IMR-90 (cell line): ENCODE data around the gene UBL4A. TPM values are rescaled to one million over a fixed set of nuclear protein-coding genes. Genes with fewer than 3 reads are reported as not detected.

Experiments
- ATAC-seq: fragments of 200-7000 bp; cut with Tn5 transposase; 2 replicates; pipeline ENCODE4 v1.9.1; 2020; ENCODE audit warnings: low read depth, mild to moderate bottlenecking, moderate library complexity
- BruUV-seq: library from RNA; stranded (reverse); fragments of 400-500 nt; replicated peaks from 2 replicates; lab custom pipeline; 2021; lab: Mats Ljungman, UMichigan
- CTCF ChIA-PET: fragments of 300-600 bp; formaldehyde crosslinking; extraction: SDS; loops from one replicate; lab custom pipeline; 2021; ENCODE audit warnings: antibody characterized with exemption; lab: Yijun Ruan, JAX
- POLR2A ChIA-PET: fragments of 300-600 bp; sonication (Branson Sonifier 250); formaldehyde crosslinking; loops from one replicate; lab custom pipeline; 2022; ENCODE audit warnings: antibody characterized with exemption; ENCODE audit not compliant: unreplicated experiment; lab: Charles Lee
- DNase-seq: peaks from one replicate; pipeline ENCODE4 v3.0.0; 2013
- H2AFZ ChIP-seq: replicated peaks from 2 replicates; pipeline ENCODE3; 2013; ENCODE audit warnings: low read length, mild to moderate bottlenecking; ENCODE audit not compliant: poor library complexity
- H2AK5ac ChIP-seq: 2 replicates; pipeline ENCODE4 v1.6.1; 2013; ENCODE audit warnings: low read depth, low read length, inconsistent platforms
- H2AK9ac ChIP-seq: replicated peaks from 2 replicates; pipeline ENCODE3; 2013; ENCODE audit warnings: mild to moderate bottlenecking, low read depth, low read length, moderate library complexity; ENCODE audit not compliant: poor library complexity
- H2BK120ac ChIP-seq: 2 replicates; pipeline ENCODE4 v1.6.1; 2013; ENCODE audit warnings: low read depth, low read length, inconsistent platforms
- H2BK15ac ChIP-seq: 3 replicates; pipeline ENCODE4 v1.6.1; 2013; ENCODE audit warnings: low read depth, low read length, inconsistent platforms
- H2BK20ac ChIP-seq: 2 replicates; pipeline ENCODE4 v1.6.1; 2013; ENCODE audit warnings: low read depth, mild to moderate bottlenecking, inconsistent platforms, low read length, moderate library complexity
- H2BK5ac ChIP-seq: 2 replicates; pipeline ENCODE4 v1.6.1; 2013; ENCODE audit warnings: mild to moderate bottlenecking, low read depth, low read length, inconsistent platforms; ENCODE audit not compliant: poor library complexity, severe bottlenecking
- H3K14ac ChIP-seq: replicated peaks from 2 replicates; pipeline ENCODE4 v1.6.1; 2013; ENCODE audit warnings: low read depth, low read length, inconsistent platforms
- H3K18ac ChIP-seq: 2 replicates; pipeline ENCODE4 v1.6.1; 2013; ENCODE audit warnings: low read depth, low read length, control low read depth
- H3K23ac ChIP-seq: 2 replicates; pipeline ENCODE4 v1.6.1; 2013; ENCODE audit warnings: low read depth, low read length, inconsistent platforms
- H3K27ac ChIP-seq: 2 replicates; pipeline ENCODE4 v1.5.1; 2013; ENCODE audit warnings: mild to moderate bottlenecking, control low read depth, low read length; ENCODE audit not compliant: insufficient read depth
- H3K27me3 ChIP-seq: 2 replicates; pipeline ENCODE4 v1.6.1; 2013; ENCODE audit warnings: low read length; ENCODE audit not compliant: control insufficient read depth, insufficient read depth
- H3K36me3 ChIP-seq: 2 replicates; pipeline ENCODE4 v1.6.1; 2013; ENCODE audit warnings: low read length, mixed read lengths; ENCODE audit not compliant: control insufficient read depth, insufficient read depth
- H3K4ac ChIP-seq: 2 replicates; pipeline ENCODE4 v1.6.1; 2013; ENCODE audit warnings: low read depth, low read length, inconsistent platforms
- H3K4me1 ChIP-seq: 2 replicates; pipeline ENCODE4 v1.6.1; 2013; ENCODE audit warnings: low read length, mixed read lengths; ENCODE audit not compliant: control insufficient read depth, insufficient read depth
- H3K4me2 ChIP-seq: 2 replicates; pipeline ENCODE4 v1.6.1; 2013; ENCODE audit warnings: low read depth, mild to moderate bottlenecking, control low read depth, low read length, moderate library complexity
- H3K4me3 ChIP-seq: 2 replicates; pipeline ENCODE4 v1.5.1; 2013; ENCODE audit warnings: low read depth, mild to moderate bottlenecking, control low read depth, low read length, moderate library complexity; ENCODE audit not compliant: insufficient read depth
- H3K56ac ChIP-seq: 2 replicates; pipeline ENCODE4 v1.6.1; 2013; ENCODE audit warnings: low read length, inconsistent platforms; ENCODE audit not compliant: insufficient read depth; ENCODE audit errors: extremely low read depth
- H3K79me1 ChIP-seq, 2 experiments: 2 replicates each; pipeline ENCODE4 v1.6.1; 2013; ENCODE audit warnings: low read length in 2 of 2, inconsistent platforms in 1 of 2, low read depth in 1 of 2
- H3K9ac ChIP-seq: 2 replicates; pipeline ENCODE4 v1.6.1; 2013; ENCODE audit warnings: low read depth, low read length, control low read depth
- H3K9me1 ChIP-seq: 2 replicates; pipeline ENCODE4 v1.6.1; 2013; ENCODE audit warnings: low read length, inconsistent platforms; ENCODE audit not compliant: insufficient read depth
- H3K9me3 ChIP-seq: 2 replicates; pipeline ENCODE4 v1.6.1; 2013; ENCODE audit warnings: low read length; ENCODE audit not compliant: control insufficient read depth, insufficient read depth
- H4K20me1 ChIP-seq: 2 replicates; pipeline ENCODE4 v1.6.1; 2013; ENCODE audit warnings: low read length, inconsistent platforms; ENCODE audit not compliant: insufficient read depth
- H4K5ac ChIP-seq: 2 replicates; pipeline ENCODE4 v1.6.1; 2013; ENCODE audit warnings: mild to moderate bottlenecking, low read depth, low read length, control low read depth
- H4K8ac ChIP-seq, 2 experiments: 2 replicates each; pipeline ENCODE4 v1.6.1; 2013; ENCODE audit warnings: low read depth in 2 of 2, low read length in 2 of 2, control low read depth in 1 of 2, inconsistent platforms in 1 of 2
- H4K91ac ChIP-seq: 2 replicates; pipeline ENCODE4 v1.6.1; 2013; ENCODE audit warnings: low read depth, low read length, inconsistent platforms; ENCODE audit not compliant: insufficient read depth
- BHLHE40 ChIP-seq: fragments of 150-350 bp; IDR thresholded peaks from 2 replicates; pipeline ENCODE4 v1.6.1; 2016; ENCODE audit warnings: mild to moderate bottlenecking, low read depth, low read length
- CEBPB ChIP-seq: IDR thresholded peaks from 2 replicates; pipeline ENCODE4 v1.6.1; 2012; ENCODE audit warnings: low read depth, low read length, improper control_type of control experiment
- CHD1 ChIP-seq: IDR thresholded peaks from 2 replicates; pipeline ENCODE4 v1.6.1; 2012; ENCODE audit warnings: low read depth, low read length, improper control_type of control experiment
- FOS ChIP-seq: fragments of 150-350 bp; IDR thresholded peaks from 2 replicates; pipeline ENCODE4 v1.6.1; 2016; ENCODE audit warnings: low read depth, low read length
- MAFK ChIP-seq: IDR thresholded peaks from 2 replicates; pipeline ENCODE4 v1.6.1; 2012; ENCODE audit warnings: low read depth, low read length, improper control_type of control experiment
- MAZ ChIP-seq: IDR thresholded peaks from 2 replicates; pipeline ENCODE4 v1.6.1; 2012; ENCODE audit warnings: low read depth, mild to moderate bottlenecking, low read length, improper control_type of control experiment, moderate library complexity, borderline replicate concordance
- MXI1 ChIP-seq: IDR thresholded peaks from 2 replicates; pipeline ENCODE4 v1.6.1; 2012; ENCODE audit warnings: low read depth, mild to moderate bottlenecking, low read length, moderate library complexity, borderline replicate concordance
- NFE2L2 ChIP-seq: fragments of 150-350 bp; IDR thresholded peaks from 2 replicates; pipeline ENCODE4 v1.6.1; 2016; ENCODE audit warnings: low read depth, mild to moderate bottlenecking, low read length
- RCOR1 ChIP-seq: IDR thresholded peaks from 2 replicates; pipeline ENCODE4 v1.6.1; 2012; ENCODE audit warnings: mild to moderate bottlenecking, low read length, improper control_type of control experiment; ENCODE audit not compliant: insufficient replicate concordance
- RFX5 ChIP-seq: IDR thresholded peaks from 2 replicates; pipeline ENCODE4 v1.8.0; 2012; ENCODE audit warnings: low read depth, mild to moderate bottlenecking, low read length, moderate library complexity
- WGBS, 2 experiments: methylation state at CpG; one replicate each; pipeline versions ENCODE4 v1.1.5 to v1.1.7; 2013; ENCODE audit warnings: missing lambda C conversion rate in 2 of 2; ENCODE audit not compliant: insufficient read length in 1 of 2; ENCODE audit errors: extremely low coverage in 2 of 2; 5-methylcytosine and 5-hydroxymethylcytosine counted together
- dilution Hi-C: fragments of 300-500 bp; cut with HindIII; formaldehyde crosslinking; loops from one replicate; pipeline ENCODE4 v1.14.3; 2018; ENCODE audit warnings: low sequenced_read_pairs; ENCODE audit not compliant: unreplicated experiment
- in situ Hi-C: fragments of 300-500 bp; cut with MboI; formaldehyde crosslinking; loops from 3 replicates; pipeline ENCODE4 v1.14.3; 2019; ENCODE audit warnings: low sequenced_read_pairs, inconsistent platforms, mixed read lengths
- intact Hi-C: fragments of 100-400 bp; cut with micrococcal nuclease; formaldehyde crosslinking; loops from 2 replicates; pipeline ENCODE4 v1.10.0; 2022
- polyA plus RNA-seq, 3 experiments: library from polyadenylated mRNA; depleted of rRNA; stranded (reverse); fragments of >200 nt; gene quantifications; 2 replicates each; pipeline ENCODE4 v1.2.3, GENCODE V29; 2012; ENCODE audit warnings: low replicate concordance in 1 of 3
- total RNA-seq: library from RNA; depleted of rRNA; stranded (reverse); fragments of >200 nt; gene quantifications from 2 replicates; pipeline ENCODE4 v1.2.3, GENCODE V29; 2012
- TF ChIP-seq, protein P1 (sequence below): fragments of 150-350 bp; IDR thresholded peaks from 2 replicates; pipeline ENCODE4 v1.6.1; 2017; ENCODE audit warnings: mild to moderate bottlenecking, antibody characterized with exemption, low read length, low read depth
- TF ChIP-seq, protein P2 (sequence below): fragments of 150-350 bp; IDR thresholded peaks from 2 replicates; pipeline ENCODE4 v1.6.1; 2016; ENCODE audit warnings: low read depth, mild to moderate bottlenecking, low read length, moderate library complexity, borderline replicate concordance
- TF ChIP-seq, protein P3 (sequence below): conservative IDR thresholded peaks from 2 replicates; pipeline ENCODE4 v1.5.1; 2012; ENCODE audit warnings: mild to moderate bottlenecking, low read depth, low read length, improper control_type of control experiment

Gene UBL4A
- total and polyA plus RNA-seq, 2 of the 4 experiments (the other 2 are of a cell fraction), result 24.6 to 28.3 TPM

DNA sequence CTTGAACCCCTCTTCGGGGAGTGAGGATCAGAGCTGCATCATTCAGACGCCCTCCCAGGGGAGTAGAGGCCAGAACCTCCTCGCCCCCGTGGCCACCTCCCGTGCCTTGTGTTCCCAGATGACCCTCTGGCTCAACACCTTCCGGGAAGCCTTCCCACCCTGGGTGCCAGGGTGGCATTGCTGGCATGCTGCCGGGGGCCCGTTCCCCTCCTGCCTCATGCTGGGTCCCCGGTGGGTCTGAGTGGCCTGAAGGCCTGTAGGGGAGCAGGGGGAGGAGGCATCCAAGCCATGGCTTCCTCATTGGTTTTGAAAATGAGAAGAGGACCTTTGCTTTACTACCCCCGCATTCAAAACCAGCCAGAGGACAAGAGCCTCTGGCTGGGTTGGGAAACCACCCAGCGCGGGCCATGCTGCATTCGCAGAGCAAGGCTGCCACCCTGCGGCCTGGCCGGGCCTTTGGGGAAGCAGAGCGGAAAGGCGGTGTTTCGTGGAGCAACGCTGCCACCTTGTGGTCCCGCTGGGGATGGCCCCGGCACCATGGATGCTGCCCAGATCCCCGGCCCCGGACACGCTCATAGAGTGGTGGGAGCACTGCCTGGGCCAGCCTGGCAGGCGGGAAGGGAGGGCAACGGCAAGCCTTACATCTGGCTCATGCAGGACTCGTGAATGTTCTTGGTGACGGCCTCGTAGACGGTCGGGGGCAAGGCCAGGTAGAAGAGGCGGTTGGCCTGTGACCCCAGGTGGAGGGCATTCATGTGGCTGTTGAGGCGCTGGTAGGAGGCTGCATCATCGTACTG is 48.3 kb upstream of the UBL4A start:
- H3K4me1 ChIP-seq, result peaks cover 2% of the 10 kb centered on the region; the same call in 1 of the 2 replicates
- CTCF ChIA-PET, result no interaction called here
- H4K91ac ChIP-seq, result no peak overlapping the region; the same call in 1 of the 2 replicates
- H3K56ac ChIP-seq, result no peak overlapping the region
- no peak overlapping the region for H3K4me3 ChIP-seq
- no peak overlapping the region for H2BK20ac ChIP-seq
- POLR2A ChIA-PET, result no interaction called here
- no peaks in the 10 kb centered on the region for H3K9me1 ChIP-seq
- H2AK9ac ChIP-seq, result peak overlapping the region; percentile 93
- WGBS, 2 experiments, result 22% methylated on average over 16 of the region's 34 CpGs; no CpG with 5 or more reads in 1 of the 2 experiments
- H3K27ac ChIP-seq, result peak overlapping the region; percentile 23; the same call in 1 of the 2 replicates
- peaks cover 0 to 21% of the 10 kb centered on the region in 2 experiments; a peak in 2 of 4 replicates for H3K79me1 ChIP-seq
- H3K9me3 ChIP-seq, result no peaks in the 10 kb centered on the region
- no TSS peak for BruUV-seq
- DNase-seq (peak; percentile 79), ATAC-seq (peak; percentile 83)
- H3K4me2 ChIP-seq, result no peak overlapping the region
- no peak overlapping the region for H2AK5ac ChIP-seq
- intact Hi-C loops, result loop anchor here (5.0 kb wide), 2 partner anchors 122 to 162 kb away; partner anchors contain the start of genes FLNA and TAFAZZIN
- no peak overlapping the region for H4K5ac ChIP-seq
- peak overlapping the region in 1 of 2 experiments; percentile 48; a peak in 1 of 4 replicates for H4K8ac ChIP-seq
- H2BK120ac ChIP-seq, result no peak overlapping the region
- no peak overlapping the region for H3K14ac ChIP-seq
- H3K4ac ChIP-seq, result no peak overlapping the region; the same call in 1 of the 2 replicates
- peak overlapping the region; percentile 61 for H2BK5ac ChIP-seq
- H4K20me1 ChIP-seq, result peaks cover 12% of the 10 kb centered on the region
- no peaks in the 10 kb centered on the region for H3K27me3 ChIP-seq
- H2BK15ac ChIP-seq, result no peak overlapping the region
- peak overlapping the region; percentile 81 for H2AFZ ChIP-seq
- in situ Hi-C loops, result loop anchor here (25.0 kb wide), 1 partner anchor 1572 kb away; no protein-coding TSS in a partner anchor
- no peak overlapping the region for H3K9ac ChIP-seq
- H3K36me3 ChIP-seq, result peaks cover 54% of the 10 kb centered on the region
- no peak overlapping the region for H3K18ac ChIP-seq
- no peak overlapping the region for H3K23ac ChIP-seq
- dilution Hi-C loops, result no loop called here
- TF ChIP-seq MAZ (no peak), FOS (no peak), CEBPB (peak; percentile 77), RFX5 (no peak), MXI1 (peak; percentile 82; the same call in 1 of the 2 replicates), CHD1 (no peak), BHLHE40 (no peak), RCOR1 (no peak), NFE2L2 (no peak), MAFK (no peak)
- TF ChIP-seq, protein P1, sequence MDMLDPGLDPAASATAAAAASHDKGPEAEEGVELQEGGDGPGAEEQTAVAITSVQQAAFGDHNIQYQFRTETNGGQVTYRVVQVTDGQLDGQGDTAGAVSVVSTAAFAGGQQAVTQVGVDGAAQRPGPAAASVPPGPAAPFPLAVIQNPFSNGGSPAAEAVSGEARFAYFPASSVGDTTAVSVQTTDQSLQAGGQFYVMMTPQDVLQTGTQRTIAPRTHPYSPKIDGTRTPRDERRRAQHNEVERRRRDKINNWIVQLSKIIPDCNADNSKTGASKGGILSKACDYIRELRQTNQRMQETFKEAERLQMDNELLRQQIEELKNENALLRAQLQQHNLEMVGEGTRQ, result 0 out of 2 replicates have a peak, but pooled peaks have one; percentile 22
- TF ChIP-seq, protein P2, sequence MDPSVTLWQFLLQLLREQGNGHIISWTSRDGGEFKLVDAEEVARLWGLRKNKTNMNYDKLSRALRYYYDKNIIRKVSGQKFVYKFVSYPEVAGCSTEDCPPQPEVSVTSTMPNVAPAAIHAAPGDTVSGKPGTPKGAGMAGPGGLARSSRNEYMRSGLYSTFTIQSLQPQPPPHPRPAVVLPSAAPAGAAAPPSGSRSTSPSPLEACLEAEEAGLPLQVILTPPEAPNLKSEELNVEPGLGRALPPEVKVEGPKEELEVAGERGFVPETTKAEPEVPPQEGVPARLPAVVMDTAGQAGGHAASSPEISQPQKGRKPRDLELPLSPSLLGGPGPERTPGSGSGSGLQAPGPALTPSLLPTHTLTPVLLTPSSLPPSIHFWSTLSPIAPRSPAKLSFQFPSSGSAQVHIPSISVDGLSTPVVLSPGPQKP, result no peak
- TF ChIP-seq, protein P3, sequence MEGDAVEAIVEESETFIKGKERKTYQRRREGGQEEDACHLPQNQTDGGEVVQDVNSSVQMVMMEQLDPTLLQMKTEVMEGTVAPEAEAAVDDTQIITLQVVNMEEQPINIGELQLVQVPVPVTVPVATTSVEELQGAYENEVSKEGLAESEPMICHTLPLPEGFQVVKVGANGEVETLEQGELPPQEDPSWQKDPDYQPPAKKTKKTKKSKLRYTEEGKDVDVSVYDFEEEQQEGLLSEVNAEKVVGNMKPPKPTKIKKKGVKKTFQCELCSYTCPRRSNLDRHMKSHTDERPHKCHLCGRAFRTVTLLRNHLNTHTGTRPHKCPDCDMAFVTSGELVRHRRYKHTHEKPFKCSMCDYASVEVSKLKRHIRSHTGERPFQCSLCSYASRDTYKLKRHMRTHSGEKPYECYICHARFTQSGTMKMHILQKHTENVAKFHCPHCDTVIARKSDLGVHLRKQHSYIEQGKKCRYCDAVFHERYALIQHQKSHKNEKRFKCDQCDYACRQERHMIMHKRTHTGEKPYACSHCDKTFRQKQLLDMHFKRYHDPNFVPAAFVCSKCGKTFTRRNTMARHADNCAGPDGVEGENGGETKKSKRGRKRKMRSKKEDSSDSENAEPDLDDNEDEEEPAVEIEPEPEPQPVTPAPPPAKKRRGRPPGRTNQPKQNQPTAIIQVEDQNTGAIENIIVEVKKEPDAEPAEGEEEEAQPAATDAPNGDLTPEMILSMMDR, result peak; percentile 100
